ENCODE measurements around the gene IGF2R.

DNA sequence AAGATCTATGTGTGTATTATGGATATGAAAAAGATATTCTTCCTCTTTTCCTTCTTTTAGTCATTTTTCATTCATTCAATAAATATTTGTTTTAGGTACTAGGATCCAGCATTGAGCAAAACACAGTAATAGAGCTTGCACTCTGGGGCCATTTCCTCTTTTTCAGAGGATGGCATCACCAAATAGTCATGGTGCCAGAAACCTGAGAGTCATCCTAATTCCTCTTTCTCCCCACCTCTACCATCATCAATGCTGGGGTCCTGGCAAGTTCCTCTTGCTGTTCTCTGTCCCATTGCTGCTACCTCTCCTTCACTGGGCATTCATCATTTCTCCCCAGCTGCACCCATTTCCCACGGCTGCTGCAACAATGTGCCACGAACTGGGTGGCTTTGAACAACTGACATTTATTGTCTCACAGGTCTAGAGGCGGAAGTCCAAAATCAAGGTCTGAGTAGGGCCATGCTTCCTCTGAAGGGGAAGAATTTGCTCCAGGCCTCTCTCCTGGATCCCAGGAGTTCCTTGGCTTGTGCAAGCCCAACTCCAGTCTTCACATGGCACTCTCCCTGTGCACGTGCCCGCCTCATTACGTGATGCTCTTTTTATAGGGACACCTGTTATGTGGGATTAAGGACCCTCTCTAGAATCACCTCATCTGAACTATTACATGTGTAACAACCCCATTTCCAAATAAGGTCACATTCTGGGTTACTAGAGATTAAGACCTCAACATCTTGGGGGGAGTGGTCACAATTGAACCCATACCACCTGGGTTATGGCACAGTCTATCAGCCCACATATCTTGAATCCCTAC is 9.5 kb upstream of the IGF2R start:
- TF ChIP-seq, protein P1, sequence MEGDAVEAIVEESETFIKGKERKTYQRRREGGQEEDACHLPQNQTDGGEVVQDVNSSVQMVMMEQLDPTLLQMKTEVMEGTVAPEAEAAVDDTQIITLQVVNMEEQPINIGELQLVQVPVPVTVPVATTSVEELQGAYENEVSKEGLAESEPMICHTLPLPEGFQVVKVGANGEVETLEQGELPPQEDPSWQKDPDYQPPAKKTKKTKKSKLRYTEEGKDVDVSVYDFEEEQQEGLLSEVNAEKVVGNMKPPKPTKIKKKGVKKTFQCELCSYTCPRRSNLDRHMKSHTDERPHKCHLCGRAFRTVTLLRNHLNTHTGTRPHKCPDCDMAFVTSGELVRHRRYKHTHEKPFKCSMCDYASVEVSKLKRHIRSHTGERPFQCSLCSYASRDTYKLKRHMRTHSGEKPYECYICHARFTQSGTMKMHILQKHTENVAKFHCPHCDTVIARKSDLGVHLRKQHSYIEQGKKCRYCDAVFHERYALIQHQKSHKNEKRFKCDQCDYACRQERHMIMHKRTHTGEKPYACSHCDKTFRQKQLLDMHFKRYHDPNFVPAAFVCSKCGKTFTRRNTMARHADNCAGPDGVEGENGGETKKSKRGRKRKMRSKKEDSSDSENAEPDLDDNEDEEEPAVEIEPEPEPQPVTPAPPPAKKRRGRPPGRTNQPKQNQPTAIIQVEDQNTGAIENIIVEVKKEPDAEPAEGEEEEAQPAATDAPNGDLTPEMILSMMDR (IDR thresholded peaks at IDR 0.05; ENCODE audit: low read depth, low read length, poor library complexity, severe bottlenecking): no peak
- TF ChIP-seq EZH2phosphoT487 (IDR thresholded peaks at IDR 0.05; ENCODE audit: borderline replicate concordance, low read length): no peak
